Cardiac septum (tissue), 1 donor: ENCODE results near the gene IPO9. TPM values are rescaled to one million over a fixed set of nuclear protein-coding genes. Genes with fewer than 3 reads are reported as not detected.
"Not testable (repeated sequence)": the region's sequence is repeated elsewhere in the genome, so short reads cannot be mapped to it uniquely, and the experiment has no call there.

Experiments used
- DNase-seq: peaks from one replicate; pipeline ENCODE4 v3.0.0-alpha.2; 2020; ENCODE audit warnings: low spot score
- intact Hi-C: fragments of 100-400 bp; cut with DNase I; formaldehyde crosslinking; loops from one replicate; pipeline ENCODE4 v1.14.0; 2022
- total RNA-seq: library from RNA; stranded (reverse); fragmentation: NEBNext Ultra II Directional; extraction: Animal tissue kit (Norgen Biotek cat#: 25700); gene quantifications from one replicate; pipeline ENCODE4 v1.2.1, GENCODE V29; 2021
- donor health status: DM: no; HTN: no; CAD: no.

IPO9 gene
- total RNA-seq, 1 donor from 2014 or later = 24.7 TPM

GRCh38 chr1:201840490-201840889, 11.5 kb downstream of the IPO9 start:
- DNase-seq = no peak
- intact Hi-C loops = no loop called here

- intact Hi-C loops = no loop called here
- DNase-seq = no peak
Measured at GRCh38 chr1:201841265-201841912, 12.4 kb downstream of the IPO9 start.

GRCh38 chr1:201842472-201843027, 13.6 kb downstream of the IPO9 start:
- intact Hi-C loops = no loop called here

GRCh38 chr1:201845331-201846083, 16.6 kb downstream of the IPO9 start:
- intact Hi-C loops = no loop called here
- no peak for DNase-seq

More at GRCh38 chr1:201842472-201843027, 13.6 kb downstream of the IPO9 start:
- DNase-seq = no peak

GRCh38 chr1:201847150-201847549, 18.2 kb downstream of the IPO9 start:
- intact Hi-C loops = no loop called here
- no peak for DNase-seq

- DNase-seq = no peak
- intact Hi-C loops = no loop called here
Measured at GRCh38 chr1:201848230-201848629, 19.3 kb downstream of the IPO9 start.

DNA sequence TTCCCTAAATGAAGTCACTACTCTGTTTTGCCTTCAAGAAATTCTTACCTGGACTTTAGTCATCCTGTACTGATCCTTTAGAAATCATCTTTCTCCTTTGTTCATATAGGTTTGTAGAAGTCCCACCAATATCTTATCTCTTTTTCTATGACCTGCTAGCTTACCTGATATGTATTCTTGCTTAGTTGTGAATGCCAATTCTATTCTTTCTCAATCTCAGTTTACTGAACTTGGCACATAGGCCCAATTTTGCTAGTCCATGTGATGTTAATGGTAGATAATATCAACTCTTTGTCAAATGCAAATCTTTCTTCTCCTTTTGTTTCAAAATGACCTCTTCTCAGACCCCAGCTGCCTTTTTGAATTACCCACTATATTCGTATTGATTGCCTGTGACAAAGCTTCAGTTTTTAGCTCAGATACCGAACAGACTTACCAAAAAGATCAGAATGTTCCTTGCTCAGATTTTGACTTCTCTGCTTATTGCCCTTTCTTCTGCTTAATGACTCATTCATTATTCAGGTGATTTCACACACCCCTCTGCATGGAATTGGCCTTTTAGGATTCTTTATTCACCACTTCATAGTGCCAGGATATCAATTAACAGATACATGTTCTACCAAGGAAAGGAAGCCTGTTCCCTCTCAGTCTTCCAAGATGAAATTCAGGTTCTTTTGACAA, 20.6 kb downstream of the IPO9 start:
- intact Hi-C loops = no loop called here
- no peak for DNase-seq

- intact Hi-C loops = no loop called here
- DNase-seq = no peak
Measured at GRCh38 chr1:201850053-201850397, 21.1 kb downstream of the IPO9 start.

DNA sequence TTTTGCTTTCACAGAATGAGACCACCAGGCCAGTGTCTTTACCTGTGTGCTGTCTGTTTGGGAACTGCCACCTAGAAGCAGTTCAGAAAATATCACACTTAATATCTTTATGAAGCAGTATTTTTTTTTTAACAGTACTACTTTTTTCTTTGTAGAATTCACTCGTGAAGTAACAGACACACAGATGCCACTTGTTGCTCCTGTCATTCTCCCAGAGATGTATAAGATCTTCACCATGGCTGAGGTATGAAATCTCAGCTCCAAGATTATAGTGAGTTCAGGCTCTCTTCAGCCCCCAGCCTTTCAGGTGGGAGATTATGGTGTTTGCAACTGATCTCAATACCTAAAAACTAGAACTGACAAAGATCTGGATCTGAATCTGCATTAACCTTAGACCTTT, 23.0 kb downstream of the IPO9 start:
- no peak for DNase-seq
- intact Hi-C loops = no loop called here

DNA sequence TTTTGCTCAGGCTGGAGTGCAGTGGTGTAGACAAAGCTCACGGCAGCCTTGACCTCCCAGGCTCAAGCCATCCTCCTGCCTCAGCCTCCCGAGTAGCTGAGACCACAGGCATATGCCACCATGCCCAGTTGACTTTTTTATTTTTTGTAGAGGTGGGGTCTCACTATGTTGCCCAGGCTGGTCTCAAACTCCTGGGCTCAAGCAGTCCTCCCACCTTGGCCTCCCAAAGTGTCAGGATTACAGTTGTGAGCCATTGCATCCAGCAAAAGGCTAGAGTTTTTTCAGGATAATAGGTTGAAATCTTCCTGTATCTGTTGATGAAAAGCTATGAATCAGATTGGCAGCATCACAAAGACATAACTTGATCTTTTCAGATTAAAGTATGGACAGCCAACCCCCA, 27.8 kb downstream of the IPO9 start:
- DNase-seq, intact Hi-C loops: not testable (repeated sequence)

GRCh38 chr1:201859424-201859823, 30.5 kb downstream of the IPO9 start:
- intact Hi-C loops = no loop called here
- no peak for DNase-seq

- intact Hi-C loops = no loop called here
- no peak for DNase-seq
Measured at GRCh38 chr1:201861448-201861847, 32.5 kb downstream of the IPO9 start.

- no peak for DNase-seq
- intact Hi-C loops = no loop called here
Measured at GRCh38 chr1:201870397-201870796, 41.4 kb downstream of the IPO9 start.

- intact Hi-C loops = no loop called here
- no peak for DNase-seq
Measured at GRCh38 chr1:201874672-201875071, 45.7 kb downstream of the IPO9 start.

- intact Hi-C loops = no loop called here
- no peak for DNase-seq
Measured at GRCh38 chr1:201876148-201876818, 47.3 kb downstream of the IPO9 start.

- intact Hi-C loops = loop anchor here (1.0 kb wide), 1 partner anchor 95 kb away; no protein-coding TSS in a partner anchor
- DNase-seq = no peak
Measured at GRCh38 chr1:201877877-201878401, 49.0 kb downstream of the IPO9 start.

GRCh38 chr1:201880928-201881571, 52.1 kb downstream of the IPO9 start:
- intact Hi-C loops = no loop called here
- DNase-seq = no peak

- intact Hi-C loops = no loop called here
- DNase-seq = no peak
Measured at GRCh38 chr1:201881617-201882016, 52.7 kb downstream of the IPO9 start.

- DNase-seq = no peak
- intact Hi-C loops = no loop called here
Measured at GRCh38 chr1:201882665-201883132, 53.7 kb downstream of the IPO9 start.
